ENCODE results near the gene RNU6-1.
A peak's percentile ranks its signal among the peaks of the same experiment; 100 is the strongest.

Gene RNU6-1

DNA sequence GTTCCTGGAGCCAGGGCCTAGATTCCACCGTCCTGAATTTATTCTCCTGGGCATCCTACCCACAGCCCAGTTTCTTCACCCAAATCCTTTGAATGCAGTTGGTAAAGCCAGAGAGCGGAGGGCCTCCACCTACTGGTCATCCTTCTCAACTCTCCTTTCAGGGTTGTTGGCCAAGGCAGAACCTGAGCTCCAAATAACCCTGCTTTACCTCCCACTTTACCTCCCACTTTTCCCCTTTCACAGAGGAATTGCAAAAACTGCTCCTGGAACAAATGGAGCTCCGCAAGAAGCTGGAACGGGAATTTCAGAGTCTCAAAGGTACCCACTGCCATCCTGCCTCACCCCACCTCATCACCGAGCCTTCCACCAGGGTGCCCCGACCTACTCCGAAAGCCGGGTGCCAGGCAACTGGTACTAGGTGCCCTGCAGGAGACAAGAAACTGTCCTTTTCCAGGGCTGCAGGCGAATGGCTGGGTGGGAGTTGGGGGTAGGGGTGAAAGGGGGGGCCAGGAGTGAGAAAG, 7.8 kb downstream of the RNU6-1 start:
- DNase-seq, result no peak

DNA sequence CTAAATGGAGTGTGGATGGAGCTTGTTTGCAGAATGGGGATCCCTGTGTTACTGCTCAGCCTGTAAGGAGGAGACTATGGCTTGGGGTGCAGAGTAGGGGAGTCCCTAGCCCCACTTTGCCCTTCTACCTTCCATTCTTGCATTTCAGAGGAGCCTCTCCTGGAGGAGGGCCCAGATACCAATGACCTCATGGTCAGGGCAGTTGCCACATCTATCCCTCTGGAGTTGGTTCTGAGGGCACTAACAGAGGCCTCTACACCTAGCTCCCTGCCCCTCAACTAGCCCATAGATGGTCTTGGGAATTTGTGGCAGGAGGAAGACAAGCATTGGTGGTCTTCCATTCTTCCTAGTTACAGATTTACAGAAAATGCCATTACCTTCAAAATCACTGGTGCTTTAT, 8.5 kb downstream of the RNU6-1 start:
- DNase-seq, result no peak

DNA sequence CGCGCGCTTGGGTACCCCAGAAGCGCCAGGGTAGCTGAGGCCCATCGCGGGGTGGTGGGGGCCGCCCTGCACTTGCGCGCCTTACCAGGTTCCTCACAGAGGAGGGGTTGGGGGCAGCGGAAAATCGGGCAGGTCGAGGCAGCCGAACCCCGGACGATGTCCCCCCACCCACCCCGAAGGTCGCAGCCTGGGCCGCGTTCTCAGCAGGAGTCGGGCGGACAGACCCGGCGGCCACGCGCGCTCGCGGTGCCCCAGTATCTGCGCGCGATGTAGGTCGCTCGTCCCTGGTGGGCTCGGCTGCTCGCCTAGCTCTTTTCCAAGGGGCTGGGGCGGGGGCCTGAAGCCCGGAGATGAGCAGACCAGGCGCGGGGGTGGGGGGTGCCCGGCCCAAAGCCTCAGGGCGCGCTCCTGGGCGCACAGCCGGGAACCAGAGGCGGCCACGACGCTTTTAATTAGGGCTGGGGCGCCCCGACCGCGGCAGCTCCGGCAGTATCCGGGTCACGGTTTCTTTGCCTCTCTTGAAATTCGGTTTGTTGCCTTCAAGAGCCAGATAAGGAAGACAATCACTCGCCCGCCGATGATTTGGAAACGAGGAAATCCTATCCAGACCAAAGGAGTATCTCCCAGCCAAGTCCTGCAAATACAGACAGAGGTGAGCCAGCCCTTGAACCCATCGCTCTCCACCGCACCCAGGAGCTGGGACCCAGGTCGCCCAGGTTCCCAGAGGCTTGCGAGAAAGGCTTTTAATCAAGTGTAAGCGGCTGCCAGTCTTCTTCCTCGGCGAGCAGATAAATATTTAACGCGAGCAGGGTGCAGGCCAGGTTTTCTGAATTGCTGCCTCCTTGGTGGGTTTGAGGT, 10.0 kb downstream of the RNU6-1 start:
- DNase-seq, result no peak

DNA sequence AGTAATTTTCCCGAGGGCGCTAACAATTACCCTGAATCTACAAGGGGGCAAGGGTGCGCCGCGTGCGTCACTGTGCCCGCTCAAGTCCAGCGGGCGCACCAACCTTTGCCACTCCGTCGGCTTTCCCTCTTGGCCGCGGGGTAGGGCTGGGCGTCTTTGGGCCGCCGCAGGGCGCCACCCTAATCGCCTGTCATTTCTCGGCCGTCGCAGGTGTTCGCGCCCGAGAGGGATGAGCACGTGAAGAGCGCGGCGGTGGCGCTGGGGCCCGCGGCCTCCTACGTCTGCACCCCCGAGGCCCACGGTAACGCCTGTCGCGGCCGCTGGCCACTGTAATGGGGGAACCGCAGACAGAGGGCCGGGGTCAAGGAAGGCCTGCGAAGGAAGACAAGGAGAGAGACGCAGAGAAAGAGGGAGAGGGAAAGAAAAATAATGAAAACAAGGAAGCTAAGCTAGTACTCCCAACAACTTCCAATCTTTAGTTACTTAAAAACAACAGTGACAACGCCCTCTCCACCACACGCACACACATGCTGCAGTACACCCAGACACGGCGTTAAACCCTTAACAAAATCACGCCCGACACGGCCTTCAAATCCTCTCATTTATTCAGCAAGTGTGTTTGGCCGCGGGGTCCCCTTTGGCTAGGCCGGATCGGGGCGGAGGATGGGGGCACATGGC, 10.7 kb downstream of the RNU6-1 start:
- no peak for DNase-seq

DNA sequence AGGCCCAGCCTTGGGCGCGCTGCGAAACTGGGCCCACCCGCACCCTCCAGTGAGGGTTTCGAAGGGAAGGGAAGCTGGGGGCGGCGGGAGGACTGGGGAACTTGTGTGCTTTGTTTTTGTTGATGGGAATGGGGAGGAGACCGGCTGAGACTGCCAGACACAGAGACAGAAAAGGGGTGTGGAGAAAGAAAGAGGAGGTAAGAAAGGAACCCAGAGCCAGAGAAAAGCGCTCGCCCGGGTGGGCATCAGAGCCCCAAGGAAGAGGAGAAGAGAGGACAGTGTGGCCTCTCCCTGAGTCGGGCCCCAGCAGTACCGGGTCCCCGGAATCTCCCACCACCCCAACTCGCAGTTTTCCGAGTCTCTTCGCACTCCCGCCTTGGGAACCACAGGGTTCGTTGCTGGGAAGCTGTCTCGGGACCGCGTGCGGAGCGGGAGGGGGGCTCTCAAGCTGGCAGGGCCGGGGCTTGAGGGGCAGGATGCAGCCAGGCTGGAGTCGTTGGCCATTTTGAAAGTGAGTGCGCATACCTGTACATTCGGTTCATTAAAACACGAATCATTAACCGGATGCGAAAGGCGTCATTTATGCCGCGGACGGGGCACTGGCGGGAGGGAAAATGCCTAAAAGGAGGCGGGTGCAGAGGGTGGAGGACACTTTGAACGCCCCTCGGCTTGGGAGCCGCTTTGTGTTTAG, 11.4 kb downstream of the RNU6-1 start:
- DNase-seq, result no peak

DNA sequence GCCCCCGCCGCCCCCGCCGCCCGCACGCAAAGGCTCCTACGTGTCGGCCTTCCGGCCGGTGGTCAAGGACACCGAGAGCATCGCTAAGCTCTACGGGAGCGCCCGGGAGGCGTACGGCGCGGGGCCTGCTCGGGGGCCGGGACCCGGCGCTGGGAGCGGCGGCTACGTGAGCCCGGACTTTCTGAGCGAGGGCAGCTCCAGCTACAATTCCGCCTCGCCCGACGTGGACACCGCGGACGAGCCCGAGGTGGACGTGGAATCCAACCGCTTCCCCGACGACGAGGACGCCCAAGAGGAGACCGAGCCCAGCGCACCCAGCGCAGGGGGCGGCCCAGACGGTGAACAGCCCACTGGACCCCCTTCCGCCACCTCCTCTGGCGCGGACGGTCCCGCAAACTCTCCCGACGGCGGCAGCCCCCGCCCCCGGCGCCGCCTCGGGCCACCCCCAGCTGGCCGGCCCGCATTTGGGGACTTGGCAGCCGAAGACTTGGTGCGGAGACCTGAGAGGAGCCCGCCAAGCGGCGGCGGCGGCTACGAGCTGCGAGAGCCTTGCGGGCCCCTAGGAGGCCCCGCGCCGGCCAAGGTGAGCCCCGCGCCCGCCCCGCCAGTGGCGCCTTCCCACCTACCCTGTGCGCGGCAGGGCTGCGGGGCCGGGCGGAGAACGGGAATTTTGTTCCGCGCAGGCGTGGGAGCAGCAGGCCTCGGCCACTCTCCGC, 12.1 kb downstream of the RNU6-1 start:
- no peak for DNase-seq

DNA sequence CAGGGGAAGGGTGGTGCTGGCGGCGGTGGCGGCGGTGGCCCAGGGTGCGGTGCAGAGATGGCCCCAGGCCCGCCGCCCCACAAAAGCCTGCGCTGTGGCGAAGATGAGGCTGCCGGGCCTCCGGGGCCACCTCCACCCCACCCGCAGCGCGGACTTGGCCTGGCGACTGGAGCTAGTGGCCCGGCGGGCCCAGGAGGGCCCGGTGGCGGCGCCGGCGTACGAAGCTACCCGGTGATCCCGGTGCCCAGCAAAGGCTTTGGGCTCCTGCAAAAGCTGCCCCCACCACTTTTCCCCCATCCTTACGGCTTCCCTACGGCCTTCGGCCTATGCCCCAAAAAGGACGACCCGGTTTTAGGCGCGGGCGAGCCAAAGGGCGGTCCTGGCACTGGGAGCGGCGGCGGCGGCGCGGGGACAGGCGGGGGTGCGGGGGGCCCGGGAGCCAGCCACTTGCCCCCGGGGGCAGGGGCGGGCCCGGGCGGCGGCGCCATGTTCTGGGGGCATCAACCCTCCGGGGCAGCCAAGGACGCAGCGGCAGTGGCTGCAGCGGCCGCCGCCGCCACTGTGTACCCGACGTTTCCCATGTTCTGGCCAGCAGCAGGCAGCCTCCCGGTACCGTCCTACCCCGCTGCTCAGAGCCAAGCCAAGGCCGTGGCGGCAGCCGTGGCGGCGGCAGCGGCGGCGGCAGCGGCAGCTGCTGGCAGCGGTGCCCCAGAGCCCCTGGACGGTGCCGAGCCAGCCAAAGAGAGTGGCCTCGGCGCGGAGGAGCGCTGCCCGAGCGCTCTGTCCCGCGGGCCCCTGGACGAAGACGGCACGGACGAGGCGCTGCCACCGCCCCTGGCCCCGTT, 12.9 kb downstream of the RNU6-1 start:
- DNase-seq, result no peak

DNA sequence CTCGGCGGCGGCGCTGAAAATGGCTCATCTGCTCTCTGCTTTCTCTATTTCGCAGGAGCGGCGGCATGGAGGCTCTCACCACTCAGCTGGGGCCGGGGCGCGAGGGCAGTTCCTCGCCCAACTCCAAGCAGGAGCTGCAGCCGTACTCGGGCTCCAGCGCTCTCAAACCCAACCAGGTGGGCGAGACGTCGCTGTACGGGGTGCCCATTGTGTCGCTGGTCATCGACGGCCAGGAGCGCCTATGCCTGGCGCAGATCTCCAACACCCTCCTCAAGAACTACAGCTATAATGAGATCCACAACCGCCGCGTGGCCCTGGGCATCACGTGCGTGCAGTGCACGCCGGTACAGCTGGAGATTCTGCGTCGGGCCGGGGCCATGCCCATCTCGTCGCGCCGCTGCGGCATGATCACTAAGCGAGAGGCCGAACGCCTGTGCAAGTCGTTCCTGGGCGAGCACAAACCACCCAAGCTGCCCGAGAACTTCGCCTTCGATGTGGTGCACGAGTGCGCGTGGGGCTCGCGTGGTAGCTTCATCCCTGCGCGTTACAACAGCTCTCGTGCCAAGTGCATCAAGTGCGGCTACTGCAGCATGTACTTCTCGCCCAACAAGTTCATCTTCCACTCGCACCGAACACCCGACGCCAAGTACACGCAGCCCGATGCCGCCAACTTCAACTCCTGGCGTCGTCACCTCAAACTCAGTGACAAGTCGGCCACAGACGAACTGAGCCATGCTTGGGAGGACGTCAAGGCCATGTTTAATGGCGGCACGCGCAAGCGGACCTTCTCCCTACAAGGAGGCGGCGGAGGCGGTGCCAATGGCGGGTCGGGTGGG, 13.7 kb downstream of the RNU6-1 start:
- DNase-seq, result no peak

DNA sequence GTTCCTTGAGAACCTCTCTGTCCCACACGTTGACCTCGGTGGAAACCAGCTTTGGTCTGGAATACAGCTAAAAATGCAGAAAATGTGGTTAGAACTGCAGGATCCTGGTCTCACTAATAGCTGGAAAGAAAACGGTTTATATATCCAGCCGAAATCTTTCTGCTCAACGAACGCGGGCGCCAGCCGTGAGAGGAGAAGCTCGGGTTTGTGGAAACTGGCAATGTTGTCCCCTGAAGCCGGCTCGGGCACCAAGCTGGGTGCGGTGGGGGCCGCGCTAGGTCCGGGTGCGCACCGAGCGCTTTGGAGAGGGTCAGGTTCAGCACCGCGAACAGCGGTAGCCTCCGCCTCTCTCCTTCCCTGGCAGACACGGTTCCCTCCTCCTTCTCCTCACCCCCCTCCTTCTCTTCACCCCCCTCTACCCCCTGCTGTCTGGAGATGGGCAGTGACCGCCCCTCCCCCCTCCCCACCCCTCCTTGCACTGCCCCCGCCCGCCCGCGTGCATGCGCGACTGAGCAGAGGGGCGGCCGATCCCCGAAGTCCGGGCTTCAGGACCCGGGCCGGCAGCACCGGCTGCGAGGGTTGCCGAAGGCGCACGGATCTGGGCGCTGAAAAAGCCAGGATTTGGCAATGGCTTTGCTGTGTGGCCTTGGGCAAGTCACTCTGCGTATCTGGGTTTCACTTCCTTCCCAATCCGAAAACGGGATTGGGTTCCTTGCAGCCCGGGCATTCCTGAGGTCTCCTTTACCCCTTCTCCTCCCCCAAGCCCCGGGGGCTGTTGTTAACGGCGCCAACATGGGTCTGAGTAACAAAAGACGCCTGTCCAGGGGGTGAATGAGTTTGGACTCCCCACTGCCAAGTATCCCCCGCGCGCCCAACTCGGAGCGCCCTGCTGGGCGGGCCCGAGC, 14.6 kb downstream of the RNU6-1 start, which contains the start of gene SKOR1:
Gene SKOR1 (plus strand): TSS at position 534 of the 905 bp plus-strand sequence. CDS start 94 bp downstream, at position 628.
- no peak for DNase-seq

DNA sequence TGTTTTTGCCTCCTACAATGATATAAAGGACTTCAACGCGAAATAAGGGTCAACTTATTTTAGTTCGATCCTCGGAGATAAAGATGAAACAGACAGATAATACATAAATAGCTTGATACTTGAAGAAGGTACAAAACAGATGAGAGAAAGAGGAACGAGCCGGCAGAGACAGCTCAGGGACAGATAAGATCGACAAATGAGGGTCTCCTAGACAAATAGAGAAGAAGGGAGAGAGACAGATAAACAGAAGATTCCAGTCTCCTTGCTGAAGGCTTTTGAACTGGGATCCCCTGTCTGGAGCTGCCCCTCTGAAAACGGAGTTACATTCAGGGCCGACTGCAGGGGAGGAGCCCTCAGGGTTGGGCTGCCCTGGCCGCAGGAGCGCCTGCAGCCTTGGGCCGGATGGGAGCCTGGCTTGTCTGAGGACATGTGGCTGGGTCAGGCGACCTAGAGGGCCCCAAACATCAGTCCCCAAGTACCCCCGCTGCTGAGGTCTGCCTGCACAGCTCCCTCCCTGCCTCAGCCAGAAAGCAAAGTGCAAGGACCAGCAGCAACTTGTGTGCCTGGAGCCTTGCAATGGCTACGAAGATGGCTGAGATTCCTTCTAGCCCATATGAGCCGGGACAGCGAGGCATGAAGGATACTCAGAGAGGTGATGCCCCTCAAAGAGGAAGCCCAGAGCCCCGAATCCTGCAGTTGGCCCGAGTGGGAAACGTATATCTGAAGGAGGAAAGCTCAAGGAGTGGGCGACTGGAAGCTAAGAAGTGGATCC, 15.5 kb downstream of the RNU6-1 start:
- no peak for DNase-seq

DNA sequence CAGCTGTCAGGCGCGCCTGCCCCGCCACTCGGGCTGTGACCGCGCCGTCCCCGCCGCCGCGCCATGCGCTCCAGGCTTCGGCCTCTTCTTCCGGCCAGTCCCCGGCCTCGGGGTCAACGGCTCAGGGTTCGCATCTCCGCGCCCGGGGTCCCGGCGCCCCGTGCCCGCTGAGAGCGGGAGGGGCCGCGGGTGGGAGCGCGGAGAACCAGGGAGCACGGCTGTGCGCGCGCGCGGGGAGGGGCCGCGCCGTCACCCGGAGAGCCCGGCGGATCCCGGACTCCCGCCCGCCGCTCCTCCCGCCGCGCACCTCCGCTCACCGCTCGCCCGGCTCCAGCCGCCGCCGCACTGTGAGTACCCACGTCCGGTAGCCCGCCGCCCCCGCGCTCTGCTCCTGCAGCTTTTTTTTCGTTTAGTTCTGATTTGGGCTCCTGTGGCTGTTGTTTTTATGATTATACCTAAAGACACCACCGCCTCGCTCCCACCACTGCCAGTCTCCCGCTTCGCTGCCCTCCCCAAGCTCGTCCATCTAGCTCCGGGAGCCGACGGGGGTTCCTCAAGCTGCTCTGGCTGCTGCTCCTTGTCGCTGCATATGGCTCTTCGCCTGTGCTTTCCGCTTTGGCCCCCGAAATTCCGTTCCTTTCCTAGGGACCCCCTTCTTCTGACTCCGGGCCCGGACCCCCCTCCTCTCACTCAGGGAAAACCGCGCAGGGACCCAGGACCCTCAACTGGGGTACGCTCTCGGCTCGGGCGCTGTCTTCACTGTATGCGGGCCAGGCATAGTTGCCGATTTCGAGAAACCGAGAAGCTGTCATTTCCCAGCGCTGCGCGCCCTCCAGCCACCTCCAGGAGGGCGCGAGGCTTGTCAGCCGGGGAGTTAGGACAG, 16.3 kb downstream of the RNU6-1 start:
- no peak for DNase-seq

DNA sequence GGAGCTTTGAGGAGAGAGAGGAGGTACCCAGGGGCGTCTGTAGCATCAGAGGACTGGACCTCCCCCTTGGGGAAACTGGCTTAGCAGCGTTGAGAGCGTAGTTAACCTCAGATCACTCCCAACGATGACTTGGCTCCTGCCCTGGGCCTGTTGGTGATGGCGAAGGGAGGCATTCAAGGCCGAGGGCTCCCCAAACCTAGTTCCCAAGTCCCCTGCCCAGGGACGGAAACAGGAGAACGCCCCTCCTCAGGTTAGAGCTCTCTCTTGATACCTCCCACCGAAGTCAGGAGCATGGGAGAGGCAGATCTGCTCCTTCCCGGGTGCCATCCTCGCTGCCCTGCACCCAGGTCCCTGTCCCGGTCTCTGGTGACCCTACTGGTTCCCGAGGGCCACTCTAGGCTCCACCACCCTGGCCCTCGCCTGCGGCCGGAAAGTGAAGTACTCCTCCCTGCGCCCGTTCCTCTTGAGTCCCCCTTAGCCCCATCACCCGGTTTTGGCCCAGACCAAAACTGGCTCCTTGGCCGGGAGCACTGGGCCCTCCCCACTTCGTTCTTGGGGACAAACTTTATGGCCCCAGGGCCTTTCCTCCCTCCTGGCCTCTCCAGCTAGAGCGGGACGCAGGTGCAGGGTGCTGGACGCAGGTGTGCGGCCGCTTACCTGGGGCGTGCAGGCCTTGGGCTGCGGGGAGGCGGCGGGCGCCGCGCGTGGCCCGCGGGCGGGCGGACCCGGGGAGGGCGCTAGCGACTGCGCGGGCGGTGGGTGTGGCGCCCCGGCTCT, 17.1 kb downstream of the RNU6-1 start:
- DNase-seq, result no peak

DNA sequence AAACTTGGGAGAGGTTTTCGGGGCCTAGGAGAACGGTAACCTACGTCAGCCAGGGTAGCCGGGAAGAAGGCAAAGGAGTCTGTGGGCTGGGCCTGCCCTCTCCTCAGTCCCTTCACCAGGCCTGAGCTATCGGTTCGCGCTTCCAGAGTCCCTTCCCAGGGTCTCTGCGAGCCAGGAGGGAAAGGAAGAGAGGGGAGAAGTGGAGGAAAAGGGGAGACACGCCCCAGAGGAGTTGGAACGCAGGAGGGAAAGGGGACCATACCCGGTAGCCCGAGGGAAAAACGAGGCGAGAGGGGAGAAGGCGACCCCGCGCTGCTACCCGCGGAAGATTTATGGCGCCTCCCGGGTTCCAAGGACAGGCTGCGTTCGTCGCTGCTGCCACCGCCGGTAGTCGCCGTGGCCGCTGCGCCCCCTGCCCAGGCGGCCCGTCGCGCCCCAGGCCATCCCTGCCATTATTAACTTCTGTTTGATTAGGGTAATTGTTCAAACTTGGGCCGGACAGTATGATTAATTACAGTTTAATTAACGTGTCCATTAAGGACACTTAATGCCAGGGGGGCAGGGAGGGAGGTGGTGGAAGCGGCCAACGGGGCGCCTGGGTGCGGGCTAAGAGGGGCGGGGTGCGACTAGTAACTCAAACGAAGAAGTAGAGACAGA, 17.9 kb downstream of the RNU6-1 start:
- no peak for DNase-seq

DNA sequence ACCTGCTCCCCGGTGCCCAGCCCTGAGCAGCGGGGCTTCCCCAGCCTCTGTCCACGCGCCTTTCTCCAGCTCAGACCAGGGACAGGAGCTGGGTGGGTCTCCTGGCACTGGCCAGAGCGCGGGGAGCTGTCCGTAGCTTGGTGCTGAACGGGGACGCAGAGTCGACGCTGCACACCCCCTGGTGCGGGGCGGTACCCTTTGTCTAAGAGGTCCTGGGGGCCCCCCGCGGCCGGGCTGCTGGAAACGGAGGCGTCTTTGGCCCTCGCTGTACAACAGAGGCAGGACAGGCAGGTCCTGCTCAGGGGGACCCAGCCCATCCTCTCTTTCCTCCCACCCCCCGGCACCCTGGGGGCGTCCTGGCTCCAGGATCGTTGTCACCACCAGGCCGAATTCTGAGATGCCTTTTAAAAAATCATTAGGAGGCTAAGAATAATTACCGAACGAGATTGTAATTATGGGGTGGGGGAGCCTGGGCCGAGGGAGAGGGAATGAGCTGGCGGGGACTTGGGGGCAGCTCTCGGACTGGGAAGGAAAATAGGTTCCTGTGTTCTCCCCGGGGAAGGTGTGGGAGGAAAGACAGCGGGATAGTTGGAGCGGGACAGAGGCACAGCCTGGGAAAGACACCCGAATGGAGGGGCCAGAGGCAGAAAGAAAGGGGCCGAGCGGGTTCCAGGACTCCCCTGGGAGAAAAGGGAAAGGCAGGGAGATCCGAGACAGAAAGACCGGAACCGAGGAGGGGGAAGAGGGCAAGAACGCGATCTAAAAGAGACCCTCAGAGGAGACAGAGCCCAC, 18.7 kb downstream of the RNU6-1 start:
- DNase-seq, result peak in 1 of 4 experiments; percentile 18

All from activated naive CD4-positive, alpha-beta T cell (primary cell).